Measurements from ENCODE around the gene SPATA31D1. TPM values are rescaled to one million over a fixed set of nuclear protein-coding genes. Genes with fewer than 3 reads are reported as not detected.

Gene SPATA31D1
- total and polyA plus RNA-seq, 2 of the 13 experiments (the other 11 are each of a cell fraction or from before 2014, with no cell fraction given) = not detected

- H3K79me2 ChIP-seq (ENCODE audit: insufficient read depth, low read length) = no peaks in the 10 kb centered on the region
- FAIRE-seq = no peak
- TF ChIP-seq SP4 (CRISPR knock-in tag; IDR thresholded peaks at IDR 0.05) = no peak
- no peak for TF ChIP-seq ZXDC (CRISPR knock-in tag; IDR thresholded peaks at IDR 0.05)
- no peak for TF ChIP-seq TERF1 (CRISPR knock-in tag; IDR thresholded peaks at IDR 0.05)
- TF ChIP-seq ZNF230 (CRISPR knock-in tag; IDR thresholded peaks at IDR 0.05) = no peak
- no peak for TF ChIP-seq SALL2 (CRISPR knock-in tag; IDR thresholded peaks at IDR 0.05)
- TF ChIP-seq MTF1 (CRISPR knock-in tag; IDR thresholded peaks at IDR 0.05) = no peak
- TF ChIP-seq MLLT10 (CRISPR knock-in tag; IDR thresholded peaks at IDR 0.05) = no peak
- no peak for TF ChIP-seq ZNF343 (CRISPR knock-in tag; IDR thresholded peaks at IDR 0.05)
- no peak for TF ChIP-seq AKNA (CRISPR knock-in tag; IDR thresholded peaks at IDR 0.05; ENCODE audit: borderline replicate concordance)
- no peak for TF ChIP-seq ZNF703 (CRISPR knock-in tag; IDR thresholded peaks at IDR 0.05; ENCODE audit: borderline replicate concordance)
- no peak for TF ChIP-seq ZNF552 (CRISPR knock-in tag; IDR thresholded peaks at IDR 0.05; ENCODE audit: borderline replicate concordance)
- TF ChIP-seq HMG20B (CRISPR knock-in tag; conservative IDR thresholded peaks at IDR 0.05) = no peak
- TF ChIP-seq ZNF878 (CRISPR knock-in tag; IDR thresholded peaks at IDR 0.05) = no peak
- TF ChIP-seq HNF4G (IDR thresholded peaks at IDR 0.05; ENCODE audit: borderline replicate concordance, low read depth, low read length) = no peak
- TF ChIP-seq HNF4G (CRISPR knock-in tag; IDR thresholded peaks at IDR 0.05; ENCODE audit: borderline replicate concordance, low read depth) = no peak
- TF ChIP-seq ZSCAN5A (CRISPR knock-in tag; IDR thresholded peaks at IDR 0.05; ENCODE audit: borderline replicate concordance) = no peak
Measured at GRCh38 chr9:81955625-81956024, 32.9 kb upstream of the SPATA31D1 start.

More at GRCh38 chr9:81955625-81956024, 32.9 kb upstream of the SPATA31D1 start:
- ChIA-PET CTCF (ENCODE audit: low intra/inter-chr PET ratio, low total read pairs) (no interaction called here), POLR2A (no interaction called here)
- H2AFZ ChIP-seq (ENCODE audit: low read length) = no peak overlapping the region
- no peak overlapping the region for H3K4me3 ChIP-seq (replicated peaks in 1 of 3; ENCODE audit: insufficient read depth in 1 of 3, low read depth in 2 of 3, low read length in 3 of 3)
- no TSS peak for BruUV-seq (replicated peaks)
- in situ Hi-C loops (cut with HindIII; ENCODE audit: extremely low pct_ligation_motif_present, low pct_unique_long_range_greater_than_20kb) = no loop called here
- ATAC-seq = no peak
- H3K36me3 ChIP-seq (replicated peaks in 1 of 2; ENCODE audit: control insufficient read depth in 1 of 2, insufficient read depth in 2 of 2, low read length in 2 of 2) = no peaks in the 10 kb centered on the region
- no peak overlapping the region for H3K4me2 ChIP-seq (ENCODE audit: low read depth, low read length)
- H4K20me1 ChIP-seq (ENCODE audit: insufficient read depth, low read length) = no peaks in the 10 kb centered on the region
- no peak overlapping the region for H3K27ac ChIP-seq (ENCODE audit: extremely low read length, insufficient read depth, low read length)
- no peaks in the 10 kb centered on the region for H3K4me1 ChIP-seq (ENCODE audit: insufficient read depth, low read length)
- peaks cover 24% of the 10 kb centered on the region for H3K9me3 ChIP-seq (ENCODE audit: low read length)
- H3K9ac ChIP-seq (ENCODE audit: insufficient read depth, low read depth, low read length) = no peak overlapping the region
- DNase-seq (ENCODE audit: low spot score) = no peak
- no peaks in the 10 kb centered on the region for H3K27me3 ChIP-seq (ENCODE audit: control insufficient read depth in 1 of 2, insufficient read depth in 2 of 2, low read length in 2 of 2)
- intact Hi-C loops (cut with micrococcal nuclease; ENCODE audit: unreplicated experiment) = no loop called here

Data from HepG2 (cell line).